CD14-positive monocyte (primary cell): ENCODE measurements around the gene FBXW7. TPM values are rescaled to one million over a fixed set of nuclear protein-coding genes. Genes with fewer than 3 reads are reported as not detected.

ENCODE experiments used
- DNase-seq, 3 donors: peaks; one replicate each; pipeline ENCODE4 v3.0.0-alpha.2; 2011 to 2022
- H2AFZ ChIP-seq: 2 replicates; pipeline ENCODE4 v1.6.0; 2012; ENCODE audit warnings: mild to moderate bottlenecking, low read depth, low read length, inconsistent platforms; ENCODE audit not compliant: insufficient read depth, poor library complexity, severe bottlenecking
- H3K27ac ChIP-seq, 2 donors: 1 replicate in 1 of 2; 2 replicates in 1 of 2; pipeline ENCODE4 v1.5.1; 2012 to 2013; ENCODE audit warnings: low read length in 2 of 2, control low read depth in 1 of 2, inconsistent platforms in 1 of 2, low read depth in 1 of 2, mild to moderate bottlenecking in 1 of 2
- H3K27me3 ChIP-seq, 2 donors: one replicate each; pipeline versions ENCODE4 v1.6.0 to v1.6.1; 2011 to 2013; ENCODE audit warnings: low read length in 2 of 2; ENCODE audit not compliant: control insufficient read depth in 2 of 2, insufficient read depth in 2 of 2
- H3K36me3 ChIP-seq, 2 donors: replicated peaks in 1 of 2; 1 replicate in 1 of 2; 2 replicates in 1 of 2; pipeline versions ENCODE4 v1.5.1 to v1.6.1; 2012 to 2013; ENCODE audit warnings: low read length in 2 of 2, control low read depth in 1 of 2, inconsistent platforms in 1 of 2, mild to moderate bottlenecking in 1 of 2; ENCODE audit not compliant: insufficient read depth in 2 of 2, control insufficient read depth in 1 of 2
- H3K4me1 ChIP-seq, 2 donors: 1 replicate in 1 of 2; 2 replicates in 1 of 2; pipeline versions ENCODE4 v1.5.1 to v1.6.1; 2012 to 2013; ENCODE audit warnings: low read length in 2 of 2, control low read depth in 1 of 2, inconsistent platforms in 1 of 2, mild to moderate bottlenecking in 1 of 2, moderate library complexity in 1 of 2; ENCODE audit not compliant: insufficient read depth in 2 of 2, control insufficient read depth in 1 of 2
- H3K4me2 ChIP-seq: replicated peaks from 2 replicates; pipeline ENCODE3; 2012; ENCODE audit warnings: low read length, moderate library complexity, mild to moderate bottlenecking; ENCODE audit not compliant: poor library complexity, severe bottlenecking; ENCODE audit errors: extremely low read depth
- H3K4me3 ChIP-seq, 3 experiments: fragments of 200-600 bp in 1 of 3; sonication (generic) in 1 of 3; replicated peaks in 1 of 3; 1 replicate in 2 of 3; 2 replicates in 1 of 3; pipeline ENCODE4 v1.5.1; 2011 to 2013; ENCODE audit warnings: low read length in 3 of 3, mild to moderate bottlenecking in 3 of 3, control low read depth in 2 of 3, low read depth in 2 of 3, inconsistent platforms in 1 of 3, moderate library complexity in 1 of 3
- H3K79me2 ChIP-seq: 2 replicates; pipeline ENCODE4 v1.6.0; 2012; ENCODE audit warnings: mild to moderate bottlenecking, control low read depth, inconsistent platforms, low read length, moderate library complexity; ENCODE audit not compliant: insufficient read depth
- H3K9ac ChIP-seq: 2 replicates; pipeline ENCODE4 v1.6.0; 2017; ENCODE audit warnings: low read length, mild to moderate bottlenecking; ENCODE audit not compliant: insufficient read depth, poor library complexity, severe bottlenecking
- H3K9me3 ChIP-seq, 2 donors: replicated peaks in 1 of 2; 1 replicate in 1 of 2; 2 replicates in 1 of 2; pipeline versions ENCODE4 v1.5.1 to v1.6.1; 2012 to 2013; ENCODE audit warnings: low read length in 2 of 2, control low read depth in 1 of 2; ENCODE audit not compliant: control insufficient read depth in 1 of 2, insufficient read depth in 1 of 2
- H4K20me1 ChIP-seq: 2 replicates; pipeline ENCODE4 v1.6.0; 2012; ENCODE audit warnings: mild to moderate bottlenecking, low read length, control low read depth, moderate library complexity; ENCODE audit not compliant: insufficient read depth
- H3K27ac Mint-ChIP-seq, 7 donors: one replicate each; pipeline ENCODE4 v1.8.0; 2020; ENCODE audit warnings: mild to moderate bottlenecking in 7 of 7, mixed read lengths in 7 of 7, moderate library complexity in 6 of 7, inconsistent platforms in 2 of 7
- H3K27me3 Mint-ChIP-seq, 3 donors: one replicate each; pipeline ENCODE4 v1.8.0; 2021 to 2022; ENCODE audit warnings: low read depth in 3 of 3, mild to moderate bottlenecking in 3 of 3, mixed read lengths in 3 of 3, moderate library complexity in 3 of 3, inconsistent platforms in 1 of 3
- H3K36me3 Mint-ChIP-seq, 2 donors: one replicate each; pipeline ENCODE4 v1.8.0; 2020; ENCODE audit warnings: mixed read lengths in 2 of 2, inconsistent platforms in 1 of 2, mild to moderate bottlenecking in 1 of 2
- H3K4me1 Mint-ChIP-seq: one replicate; pipeline ENCODE4 v1.8.0; 2020; ENCODE audit warnings: mild to moderate bottlenecking, mixed read lengths
- H3K4me3 Mint-ChIP-seq, 2 donors: one replicate each; pipeline ENCODE4 v1.8.0; 2020; ENCODE audit warnings: mild to moderate bottlenecking in 2 of 2, mixed read lengths in 2 of 2, moderate library complexity in 1 of 2
- H3K9me3 Mint-ChIP-seq, 7 donors: one replicate each; pipeline ENCODE4 v1.8.0; 2020 to 2022; ENCODE audit warnings: mixed read lengths in 7 of 7, mild to moderate bottlenecking in 6 of 7, moderate library complexity in 6 of 7, inconsistent platforms in 2 of 7
- WGBS: methylation state at CpG from one replicate; pipeline ENCODE4 v1.1.5; 2013; ENCODE audit warnings: missing lambda C conversion rate; ENCODE audit not compliant: insufficient coverage; 5-methylcytosine and 5-hydroxymethylcytosine counted together
- intact Hi-C, 2 donors: fragments of 100-400 bp; cut with micrococcal nuclease; formaldehyde crosslinking; loops; one replicate each; pipeline versions ENCODE4 v1.15.0 to v1.15.1; 2023
- polyA plus RNA-seq, 3 donors: library from polyadenylated mRNA; depleted of rRNA in 1 of 3; unstranded in 2 of 3; stranded (reverse) in 1 of 3; fragments of 300-500 nt in 2 of 3; fragments of >200 nt in 1 of 3; fragmentation: Illumina TruSeq in 2 of 3; gene quantifications; 1 replicate in 2 of 3; 2 replicates in 1 of 3; pipeline ENCODE4 v1.2.3, GENCODE V29; 2012 to 2021
- TF ChIP-seq, protein P1 (sequence below): fragments of 200-600 bp; IDR thresholded peaks from one replicate; pipeline ENCODE4 v1.8.0; 2022; ENCODE audit warnings: antibody characterized with exemption, mild to moderate bottlenecking

Gene FBXW7
- polyA plus RNA-seq, 3 donors, result 25.1 to 44.9 (median 35.6) TPM

DNA sequence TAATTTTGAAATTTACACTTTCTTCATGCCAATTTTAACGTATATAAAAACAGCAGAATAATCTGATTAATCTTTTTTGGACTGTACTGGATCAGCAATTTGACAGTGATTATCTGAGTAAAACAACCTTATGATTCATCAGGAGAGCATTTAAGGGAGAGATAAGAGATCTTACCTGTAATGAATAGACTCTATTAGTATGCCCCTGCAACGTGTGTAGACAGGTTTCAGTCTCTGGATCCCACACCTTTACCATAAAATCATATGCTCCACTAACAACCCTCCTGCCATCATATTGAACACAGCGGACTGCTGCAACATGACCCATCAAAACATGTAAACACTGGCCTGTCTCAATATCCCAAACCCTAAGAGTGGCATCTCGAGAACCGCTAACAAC is 210.1 kb downstream of the FBXW7 start:
- peaks cover 90 to 98% of the 10 kb centered on the region in 2 donors for H3K36me3 ChIP-seq
- WGBS, result 100% methylated on average over 1 of the region's 5 CpGs
- H3K36me3 Mint-ChIP-seq, result peaks cover 75 to 87% of the 10 kb centered on the region in 2 donors
- no peak for DNase-seq
- H3K27me3 Mint-ChIP-seq, result no peaks in the 10 kb centered on the region
- no peak overlapping the region for H3K4me3 Mint-ChIP-seq
- no peak overlapping the region for H3K9ac ChIP-seq
- H3K4me2 ChIP-seq, result no peak overlapping the region
- H3K27ac ChIP-seq, result no peak overlapping the region
- no peaks in the 10 kb centered on the region for H3K4me1 ChIP-seq
- H3K9me3 Mint-ChIP-seq, result no peaks in the 10 kb centered on the region
- no peak overlapping the region for H2AFZ ChIP-seq
- intact Hi-C loops, result no loop called here
- H3K79me2 ChIP-seq, result no peaks in the 10 kb centered on the region
- H3K4me3 ChIP-seq, result no peak overlapping the region
- H3K27ac Mint-ChIP-seq, result no peak overlapping the region
- H3K9me3 ChIP-seq, result no peaks in the 10 kb centered on the region
- TF ChIP-seq, protein P1, sequence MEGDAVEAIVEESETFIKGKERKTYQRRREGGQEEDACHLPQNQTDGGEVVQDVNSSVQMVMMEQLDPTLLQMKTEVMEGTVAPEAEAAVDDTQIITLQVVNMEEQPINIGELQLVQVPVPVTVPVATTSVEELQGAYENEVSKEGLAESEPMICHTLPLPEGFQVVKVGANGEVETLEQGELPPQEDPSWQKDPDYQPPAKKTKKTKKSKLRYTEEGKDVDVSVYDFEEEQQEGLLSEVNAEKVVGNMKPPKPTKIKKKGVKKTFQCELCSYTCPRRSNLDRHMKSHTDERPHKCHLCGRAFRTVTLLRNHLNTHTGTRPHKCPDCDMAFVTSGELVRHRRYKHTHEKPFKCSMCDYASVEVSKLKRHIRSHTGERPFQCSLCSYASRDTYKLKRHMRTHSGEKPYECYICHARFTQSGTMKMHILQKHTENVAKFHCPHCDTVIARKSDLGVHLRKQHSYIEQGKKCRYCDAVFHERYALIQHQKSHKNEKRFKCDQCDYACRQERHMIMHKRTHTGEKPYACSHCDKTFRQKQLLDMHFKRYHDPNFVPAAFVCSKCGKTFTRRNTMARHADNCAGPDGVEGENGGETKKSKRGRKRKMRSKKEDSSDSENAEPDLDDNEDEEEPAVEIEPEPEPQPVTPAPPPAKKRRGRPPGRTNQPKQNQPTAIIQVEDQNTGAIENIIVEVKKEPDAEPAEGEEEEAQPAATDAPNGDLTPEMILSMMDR, result no peak
- no peaks in the 10 kb centered on the region for H3K27me3 ChIP-seq
- no peaks in the 10 kb centered on the region for H4K20me1 ChIP-seq
- no peaks in the 10 kb centered on the region for H3K4me1 Mint-ChIP-seq

DNA sequence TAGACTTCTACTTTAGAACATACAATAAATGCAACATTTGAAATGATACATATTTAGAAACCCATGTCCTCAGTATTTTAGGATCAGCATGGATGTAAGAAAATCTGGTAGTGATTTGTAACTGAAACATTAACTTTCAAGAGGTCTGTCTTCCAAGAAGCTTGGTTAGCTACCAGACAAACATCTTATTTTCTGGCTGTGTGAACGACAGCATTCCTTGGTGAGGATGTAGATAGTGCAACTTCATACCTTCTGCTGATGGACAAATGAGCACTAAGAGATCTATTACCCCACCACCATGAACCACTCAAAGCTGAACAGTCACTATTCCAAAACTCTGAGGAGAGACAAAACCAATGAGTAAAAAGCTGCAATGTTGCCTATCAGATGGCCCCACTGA is 212.7 kb downstream of the FBXW7 start:
- no peak for DNase-seq
- no peak overlapping the region for H3K4me3 Mint-ChIP-seq
- Histone ChIP-seq H3K27ac (no peak overlapping the region), H3K9ac (no peak overlapping the region), H3K27me3 (no peaks in the 10 kb centered on the region), H3K4me3 (no peak overlapping the region), H4K20me1 (no peaks in the 10 kb centered on the region), H3K9me3 (no peaks in the 10 kb centered on the region), H3K36me3 (peaks cover 67 to 90% of the 10 kb centered on the region in 2 donors), H3K4me2 (no peak overlapping the region), H3K4me1 (no peaks in the 10 kb centered on the region), H3K79me2 (no peaks in the 10 kb centered on the region), H2AFZ (no peak overlapping the region)
- H3K4me1 Mint-ChIP-seq, result no peaks in the 10 kb centered on the region
- H3K27me3 Mint-ChIP-seq, result no peaks in the 10 kb centered on the region
- no peaks in the 10 kb centered on the region for H3K9me3 Mint-ChIP-seq
- H3K27ac Mint-ChIP-seq, result no peak overlapping the region
- intact Hi-C loops, result no loop called here
- WGBS, result no CpG with 5 or more reads among the region's 1 CpG
- TF ChIP-seq, protein P1, result no peak
- H3K36me3 Mint-ChIP-seq, result peaks cover 63 to 76% of the 10 kb centered on the region in 2 donors
